Right lobe of liver (tissue), 6 donors: Measurements from ENCODE around the gene ACVR2B. TPM values are rescaled to one million over a fixed set of nuclear protein-coding genes. Genes with fewer than 3 reads are reported as not detected.

Experiments
- ATAC-seq, 4 donors: fragments of 200-7000 bp; cut with Tn5 transposase; one replicate each; pipeline ENCODE4 v1.9.1; 2020; ENCODE audit warnings: mild to moderate bottlenecking in 4 of 4, moderate library complexity in 4 of 4
- DNase-seq, 3 donors: peaks; one replicate each; pipeline ENCODE4 v3.0.0-alpha.2; 2020
- H3K27ac ChIP-seq, 3 donors: fragments of 200-600 bp; one replicate each; pipeline ENCODE4 v1.8.0; 2022
- H3K27me3 ChIP-seq, 2 donors: fragments of 200-600 bp; one replicate each; pipeline ENCODE4 v1.8.0; 2022
- H3K36me3 ChIP-seq, 4 donors: fragments of 200-600 bp; sonication (generic) in 1 of 4; one replicate each; pipeline versions ENCODE4 v1.5.1 to v1.8.0; 2017 to 2022; ENCODE audit warnings: control low read depth in 1 of 4
- H3K4me1 ChIP-seq, 4 donors: fragments of 200-600 bp; sonication (generic) in 1 of 4; one replicate each; pipeline versions ENCODE4 v1.5.1 to v1.8.0; 2017 to 2022; ENCODE audit warnings: control low read depth in 1 of 4
- H3K4me3 ChIP-seq, 3 donors: fragments of 200-600 bp; one replicate each; pipeline ENCODE4 v1.8.0; 2022
- H3K9me3 ChIP-seq, 4 donors: fragments of 200-600 bp; sonication (generic) in 1 of 4; one replicate each; pipeline versions ENCODE4 v1.5.1 to v1.8.0; 2017 to 2022; ENCODE audit warnings: control low read depth in 1 of 4
- POLR2A ChIP-seq: fragments of 450-650 bp; IDR thresholded peaks from one replicate; pipeline ENCODE4 v1.6.1; 2017; ENCODE audit warnings: antibody characterized with exemption, mild to moderate bottlenecking
- WGBS: methylation state at CpG from one replicate; pipeline ENCODE4 v1.1.6; 2018; ENCODE audit warnings: low coverage, low lambda C conversion rate; ENCODE audit not compliant: insufficient coverage; ENCODE audit errors: missing lambda C conversion rate; 5-methylcytosine and 5-hydroxymethylcytosine counted together
- intact Hi-C, 2 donors: fragments of 100-400 bp; cut with DNase I; formaldehyde crosslinking; loops; one replicate each; pipeline versions ENCODE4 v1.11.2 to v1.14.1; 2022
- total RNA-seq, 6 experiments: library from RNA; depleted of rRNA in 2 of 6; stranded (reverse); fragments of >200 nt in 2 of 6; fragmentation: NEBNext Ultra II Directional in 3 of 6; extraction: Animal tissue kit (Norgen Biotek cat#: 25700) in 3 of 6; gene quantifications; one replicate each; pipeline versions ENCODE4 v1.1.0 to v1.2.4, GENCODE V29; 2016 to 2023
- TF ChIP-seq, protein P1 (sequence below), 4 donors: fragments of 200-600 bp in 3 of 4; fragments of 450-650 bp in 1 of 4; IDR thresholded peaks; one replicate each; pipeline versions ENCODE4 v1.5.1 to v1.8.0; 2016 to 2022; ENCODE audit warnings: antibody characterized with exemption in 4 of 4, mild to moderate bottlenecking in 2 of 4
- donor health status: DM: no; HTN: yes; CAD: no.
- donor health status: DM: no; HTN: no; CAD: no.
- donor health status: DM: no; HTN: no; CAD: no.
- donor health status: DM: no; HTN: yes; CAD: no.
- donor health status: DM: no; HTN: yes; CAD: no.

ACVR2B gene
- total RNA-seq, 6 experiments from 2014 or later = 2.0 to 5.9 (median 4.4) TPM

DNA sequence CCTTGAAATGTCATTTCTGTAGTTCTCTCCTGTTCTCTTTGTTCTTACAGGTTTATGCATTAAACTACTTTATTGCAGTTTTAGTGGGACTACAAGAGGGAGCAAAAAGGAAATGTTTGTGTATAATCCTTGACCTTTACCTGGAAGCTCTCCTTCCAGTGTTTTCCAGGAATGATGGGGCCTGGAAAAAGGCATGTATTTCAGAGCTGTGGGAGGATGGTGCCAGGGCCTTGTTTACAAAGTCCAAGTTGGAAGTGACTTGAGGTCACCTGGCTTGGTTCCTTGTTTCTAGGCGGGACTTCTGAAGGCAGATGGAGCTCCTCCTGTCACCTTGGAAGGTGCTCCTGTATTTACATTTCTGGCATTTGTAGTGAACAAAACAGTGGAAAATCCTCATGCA, 15.1 kb downstream of the ACVR2B start:
- Histone ChIP-seq H3K36me3 (no peaks in the 10 kb centered on the region), H3K27me3 (no peaks in the 10 kb centered on the region), H3K27ac (peak overlapping the region in 1 of 3 donors; percentile 64), H3K9me3 (peaks cover 0 to 3% (median 0%) of the 10 kb centered on the region in 4 donors), H3K4me1 (peaks cover 3 to 58% (median 22%) of the 10 kb centered on the region in 4 donors), H3K4me3 (no peak overlapping the region)
- intact Hi-C loops = no loop called here
- TF ChIP-seq, protein P1, sequence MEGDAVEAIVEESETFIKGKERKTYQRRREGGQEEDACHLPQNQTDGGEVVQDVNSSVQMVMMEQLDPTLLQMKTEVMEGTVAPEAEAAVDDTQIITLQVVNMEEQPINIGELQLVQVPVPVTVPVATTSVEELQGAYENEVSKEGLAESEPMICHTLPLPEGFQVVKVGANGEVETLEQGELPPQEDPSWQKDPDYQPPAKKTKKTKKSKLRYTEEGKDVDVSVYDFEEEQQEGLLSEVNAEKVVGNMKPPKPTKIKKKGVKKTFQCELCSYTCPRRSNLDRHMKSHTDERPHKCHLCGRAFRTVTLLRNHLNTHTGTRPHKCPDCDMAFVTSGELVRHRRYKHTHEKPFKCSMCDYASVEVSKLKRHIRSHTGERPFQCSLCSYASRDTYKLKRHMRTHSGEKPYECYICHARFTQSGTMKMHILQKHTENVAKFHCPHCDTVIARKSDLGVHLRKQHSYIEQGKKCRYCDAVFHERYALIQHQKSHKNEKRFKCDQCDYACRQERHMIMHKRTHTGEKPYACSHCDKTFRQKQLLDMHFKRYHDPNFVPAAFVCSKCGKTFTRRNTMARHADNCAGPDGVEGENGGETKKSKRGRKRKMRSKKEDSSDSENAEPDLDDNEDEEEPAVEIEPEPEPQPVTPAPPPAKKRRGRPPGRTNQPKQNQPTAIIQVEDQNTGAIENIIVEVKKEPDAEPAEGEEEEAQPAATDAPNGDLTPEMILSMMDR (IDR thresholded peaks at IDR 0.05) = no peak
- no peak for TF ChIP-seq POLR2A
- WGBS = 33% methylated on average over 1 of the region's 1 CpG
- peak; percentile 50 to 71 (median 65) for ATAC-seq
- DNase-seq = peak in 1 of 3 donors; percentile 76

DNA sequence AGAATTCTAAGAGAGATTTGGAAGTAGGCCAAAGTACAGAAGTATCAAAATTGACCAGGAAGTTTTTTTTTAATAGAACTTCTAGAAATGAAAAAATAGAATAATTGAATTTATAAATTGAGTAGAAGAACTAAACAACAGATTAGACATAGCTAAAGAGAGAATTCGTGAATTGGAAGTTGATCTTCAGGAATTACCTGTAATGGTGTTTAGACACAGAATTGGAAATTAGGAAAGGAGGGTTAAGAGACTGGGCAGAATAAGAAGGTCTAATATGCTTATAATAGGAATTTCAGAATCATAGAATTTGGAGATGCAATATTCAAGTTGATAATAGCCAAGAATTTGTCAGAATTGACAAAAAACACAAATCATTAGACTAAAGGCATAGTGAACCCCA, 16.2 kb downstream of the ACVR2B start:
- TF ChIP-seq, protein P1 (IDR thresholded peaks at IDR 0.05) = no peak
- TF ChIP-seq POLR2A = no peak
- Histone ChIP-seq H3K4me3 (no peak overlapping the region), H3K9me3 (peaks cover 0 to 3% (median 0%) of the 10 kb centered on the region in 4 donors), H3K36me3 (no peaks in the 10 kb centered on the region), H3K27me3 (no peaks in the 10 kb centered on the region), H3K27ac (no peak overlapping the region), H3K4me1 (peaks cover 3 to 58% (median 22%) of the 10 kb centered on the region in 4 donors)
- intact Hi-C loops = loop anchor here in 1 of 2 donors (10.0 kb wide), 1 partner anchor 345 kb away; no protein-coding TSS in a partner anchor
- DNase-seq (no peak), ATAC-seq (no peak)
- WGBS = 100% methylated on average over 1 of the region's 1 CpG

DNA sequence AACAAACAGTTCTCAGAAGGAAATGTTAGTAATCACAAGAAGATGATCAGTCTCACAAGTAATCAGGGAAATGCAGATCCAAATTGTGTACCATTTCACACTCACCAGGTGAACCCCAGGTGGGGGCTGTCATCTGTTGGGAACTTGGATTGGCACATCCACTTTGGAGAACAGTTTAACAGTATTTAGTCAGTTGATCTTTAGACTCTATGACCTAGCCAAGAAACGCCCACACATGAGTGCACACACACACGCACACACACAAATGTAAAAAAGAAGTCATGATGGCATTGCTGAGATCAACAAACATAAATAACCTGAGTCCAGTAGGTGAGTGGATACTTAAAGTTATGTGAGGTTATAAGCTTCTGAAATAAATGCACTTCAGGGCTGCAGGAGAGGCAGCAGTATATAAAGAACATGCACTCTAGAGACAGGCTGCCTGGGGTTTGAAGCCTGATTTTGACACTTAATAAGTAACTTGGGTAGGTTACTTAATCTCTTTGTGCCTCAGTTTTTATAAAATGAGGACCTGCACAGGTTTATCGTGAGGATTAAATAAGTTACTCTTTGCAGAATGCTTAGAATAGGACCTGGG, 17.7 kb downstream of the ACVR2B start:
- DNase-seq (peak in 2 of 3 donors; percentile 50 to 79), ATAC-seq (peak; percentile 90 to 94 (median 92))
- Histone ChIP-seq H3K9me3 (peaks cover 0 to 3% (median 0%) of the 10 kb centered on the region in 4 donors), H3K27ac (peak overlapping the region; percentile 49 to 64 (median 56)), H3K4me3 (peak overlapping the region in 1 of 3 donors; percentile 14), H3K27me3 (no peaks in the 10 kb centered on the region), H3K4me1 (peaks cover 3 to 58% (median 22%) of the 10 kb centered on the region in 4 donors), H3K36me3 (no peaks in the 10 kb centered on the region)
- intact Hi-C loops = loop anchor here in 1 of 2 donors (10.0 kb wide), 1 partner anchor 347 kb away; no protein-coding TSS in a partner anchor
- no peak for TF ChIP-seq POLR2A
- TF ChIP-seq, protein P1 (IDR thresholded peaks at IDR 0.05) = no peak
- whole genome bisulfite sequencing = 10% methylated on average over 3 of the region's 3 CpGs

DNA sequence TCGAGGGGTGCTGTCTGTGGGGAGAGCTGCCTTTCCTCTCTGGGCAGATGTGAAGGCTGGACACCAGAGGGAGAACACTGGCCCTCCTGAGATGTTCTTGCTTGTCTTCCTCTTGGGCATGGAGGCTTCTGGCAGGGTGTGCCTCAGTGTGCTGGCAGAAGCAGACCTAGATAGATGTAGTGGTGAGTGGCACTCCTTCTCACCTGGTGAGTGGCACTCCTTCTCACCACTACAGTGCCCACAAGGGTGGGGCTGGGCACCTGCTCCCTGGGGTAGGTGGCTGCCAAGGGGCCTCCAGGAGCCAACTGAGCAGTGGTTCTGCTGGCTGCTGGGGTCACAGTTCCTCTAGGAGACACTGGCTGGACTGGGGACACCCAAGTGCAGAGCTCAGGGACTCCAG, 18.7 kb downstream of the ACVR2B start:
- Histone ChIP-seq H3K27ac (peak overlapping the region in 1 of 3 donors; percentile 64), H3K4me3 (no peak overlapping the region), H3K9me3 (peaks cover 0 to 3% (median 0%) of the 10 kb centered on the region in 4 donors), H3K27me3 (no peaks in the 10 kb centered on the region), H3K4me1 (peaks cover 3 to 57% (median 22%) of the 10 kb centered on the region in 4 donors), H3K36me3 (no peaks in the 10 kb centered on the region)
- intact Hi-C loops = loop anchor here in 1 of 2 donors (10.0 kb wide), 1 partner anchor 348 kb away; no protein-coding TSS in a partner anchor
- no peak for DNase-seq
- whole genome bisulfite sequencing = no CpG with 5 or more reads among the region's 1 CpG
- no peak for ATAC-seq
- TF ChIP-seq POLR2A = no peak

DNA sequence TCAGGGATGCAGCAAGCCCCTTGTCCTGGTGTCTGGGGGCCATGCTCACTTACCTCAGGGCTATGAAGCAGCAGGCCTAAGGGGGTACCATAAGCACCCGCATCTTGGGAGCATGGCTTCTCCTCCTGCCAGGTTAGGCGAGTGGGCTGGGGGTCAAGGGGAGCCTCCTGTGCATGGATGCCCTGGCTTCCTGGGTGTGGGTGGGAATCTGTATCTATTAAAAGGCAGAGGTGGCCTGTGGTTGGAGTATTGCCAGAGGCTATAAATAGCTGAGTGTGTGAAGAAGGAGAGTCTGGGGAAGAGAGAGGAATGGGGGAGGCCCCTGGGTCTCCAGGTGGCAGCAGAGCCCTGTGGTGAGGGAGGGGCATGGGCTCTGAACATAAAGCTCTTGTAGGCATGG, 19.5 kb downstream of the ACVR2B start:
- ATAC-seq (no peak), DNase-seq (no peak)
- Histone ChIP-seq H3K36me3 (no peaks in the 10 kb centered on the region), H3K9me3 (peaks cover 0 to 3% (median 0%) of the 10 kb centered on the region in 4 donors), H3K27ac (no peak overlapping the region), H3K27me3 (no peaks in the 10 kb centered on the region), H3K4me1 (peaks cover 3 to 48% (median 20%) of the 10 kb centered on the region in 4 donors), H3K4me3 (no peak overlapping the region)
- WGBS = no CpG with 5 or more reads among the region's 2 CpGs
- TF ChIP-seq POLR2A = no peak
- TF ChIP-seq, protein P1 (IDR thresholded peaks at IDR 0.05) = no peak
- intact Hi-C loops = loop anchor here in 1 of 2 donors (10.0 kb wide), 1 partner anchor 348 kb away; no protein-coding TSS in a partner anchor
